Measurements from ENCODE around the gene ATG12.

DNA sequence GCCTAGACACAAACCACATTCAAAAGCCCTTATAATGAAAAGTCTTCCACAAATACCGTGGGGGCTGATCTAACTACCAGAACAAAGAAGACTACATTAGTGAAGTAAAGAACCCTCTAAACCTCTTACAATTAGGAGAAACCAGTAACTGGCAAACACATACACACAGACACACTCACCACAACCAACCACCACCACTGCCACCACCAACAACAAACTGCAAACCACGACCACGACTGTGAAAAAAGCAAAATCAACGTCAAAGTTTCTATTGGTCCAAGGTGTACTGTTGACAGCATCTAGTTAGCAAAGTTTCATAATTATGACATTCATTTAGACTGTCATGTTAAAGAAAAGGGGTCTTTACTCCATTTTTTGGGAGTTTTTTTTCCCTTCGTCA is 27.6 kb downstream of the ATG12 start:
- TF ChIP-seq, protein P1, sequence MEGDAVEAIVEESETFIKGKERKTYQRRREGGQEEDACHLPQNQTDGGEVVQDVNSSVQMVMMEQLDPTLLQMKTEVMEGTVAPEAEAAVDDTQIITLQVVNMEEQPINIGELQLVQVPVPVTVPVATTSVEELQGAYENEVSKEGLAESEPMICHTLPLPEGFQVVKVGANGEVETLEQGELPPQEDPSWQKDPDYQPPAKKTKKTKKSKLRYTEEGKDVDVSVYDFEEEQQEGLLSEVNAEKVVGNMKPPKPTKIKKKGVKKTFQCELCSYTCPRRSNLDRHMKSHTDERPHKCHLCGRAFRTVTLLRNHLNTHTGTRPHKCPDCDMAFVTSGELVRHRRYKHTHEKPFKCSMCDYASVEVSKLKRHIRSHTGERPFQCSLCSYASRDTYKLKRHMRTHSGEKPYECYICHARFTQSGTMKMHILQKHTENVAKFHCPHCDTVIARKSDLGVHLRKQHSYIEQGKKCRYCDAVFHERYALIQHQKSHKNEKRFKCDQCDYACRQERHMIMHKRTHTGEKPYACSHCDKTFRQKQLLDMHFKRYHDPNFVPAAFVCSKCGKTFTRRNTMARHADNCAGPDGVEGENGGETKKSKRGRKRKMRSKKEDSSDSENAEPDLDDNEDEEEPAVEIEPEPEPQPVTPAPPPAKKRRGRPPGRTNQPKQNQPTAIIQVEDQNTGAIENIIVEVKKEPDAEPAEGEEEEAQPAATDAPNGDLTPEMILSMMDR (IDR thresholded peaks at IDR 0.05): no peak
- TF ChIP-seq YY1 (IDR thresholded peaks at IDR 0.05; ENCODE audit: low read depth) (no peak), EZH2phosphoT487 (IDR thresholded peaks at IDR 0.05; ENCODE audit: borderline replicate concordance, low read depth) (no peak), RCOR1 (IDR thresholded peaks at IDR 0.05; ENCODE audit: low read length) (no peak), NFIC (IDR thresholded peaks at IDR 0.05; ENCODE audit: borderline replicate concordance) (no peak), ZBTB33 (IDR thresholded peaks at IDR 0.05; ENCODE audit: borderline replicate concordance, low read depth) (no peak)
- TF ChIP-seq, protein P2, sequence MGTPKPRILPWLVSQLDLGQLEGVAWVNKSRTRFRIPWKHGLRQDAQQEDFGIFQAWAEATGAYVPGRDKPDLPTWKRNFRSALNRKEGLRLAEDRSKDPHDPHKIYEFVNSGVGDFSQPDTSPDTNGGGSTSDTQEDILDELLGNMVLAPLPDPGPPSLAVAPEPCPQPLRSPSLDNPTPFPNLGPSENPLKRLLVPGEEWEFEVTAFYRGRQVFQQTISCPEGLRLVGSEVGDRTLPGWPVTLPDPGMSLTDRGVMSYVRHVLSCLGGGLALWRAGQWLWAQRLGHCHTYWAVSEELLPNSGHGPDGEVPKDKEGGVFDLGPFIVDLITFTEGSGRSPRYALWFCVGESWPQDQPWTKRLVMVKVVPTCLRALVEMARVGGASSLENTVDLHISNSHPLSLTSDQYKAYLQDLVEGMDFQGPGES (IDR thresholded peaks at IDR 0.05; ENCODE audit: low read depth, low read length): no peak

All from SK-N-SH (cell line).